GM06990 (cell line): ENCODE data around the gene CNNM2.
"Not testable (repeated sequence)": the region's sequence is repeated elsewhere in the genome, so short reads cannot be mapped to it uniquely, and the experiment has no call there.

ENCODE experiments used
- DNase-seq: peaks from one replicate; pipeline ENCODE4 v3.0.0-alpha.2; 2011; ENCODE audit not compliant: insufficient read length; ENCODE audit errors: extremely low read depth
- H3K27me3 ChIP-seq: replicated peaks from 2 replicates; pipeline ENCODE4 v1.6.0; 2011; ENCODE audit warnings: low read length; ENCODE audit not compliant: control insufficient read depth, insufficient read depth
- H3K36me3 ChIP-seq: 2 replicates; pipeline ENCODE4 v1.5.1; 2011; ENCODE audit warnings: low read length; ENCODE audit not compliant: control insufficient read depth, insufficient read depth
- H3K4me3 ChIP-seq: replicated peaks from 2 replicates; pipeline ENCODE4 v1.5.1; 2011; ENCODE audit warnings: low read depth, mild to moderate bottlenecking, control low read depth, low read length
- TF ChIP-seq, protein P1 (sequence below): IDR thresholded peaks from 2 replicates; pipeline ENCODE4 v1.5.1; 2011; ENCODE audit warnings: low read length, control low read depth, mild to moderate bottlenecking, inconsistent platforms; ENCODE audit not compliant: insufficient read depth, poor library complexity, severe bottlenecking

CNNM2 gene

DNA sequence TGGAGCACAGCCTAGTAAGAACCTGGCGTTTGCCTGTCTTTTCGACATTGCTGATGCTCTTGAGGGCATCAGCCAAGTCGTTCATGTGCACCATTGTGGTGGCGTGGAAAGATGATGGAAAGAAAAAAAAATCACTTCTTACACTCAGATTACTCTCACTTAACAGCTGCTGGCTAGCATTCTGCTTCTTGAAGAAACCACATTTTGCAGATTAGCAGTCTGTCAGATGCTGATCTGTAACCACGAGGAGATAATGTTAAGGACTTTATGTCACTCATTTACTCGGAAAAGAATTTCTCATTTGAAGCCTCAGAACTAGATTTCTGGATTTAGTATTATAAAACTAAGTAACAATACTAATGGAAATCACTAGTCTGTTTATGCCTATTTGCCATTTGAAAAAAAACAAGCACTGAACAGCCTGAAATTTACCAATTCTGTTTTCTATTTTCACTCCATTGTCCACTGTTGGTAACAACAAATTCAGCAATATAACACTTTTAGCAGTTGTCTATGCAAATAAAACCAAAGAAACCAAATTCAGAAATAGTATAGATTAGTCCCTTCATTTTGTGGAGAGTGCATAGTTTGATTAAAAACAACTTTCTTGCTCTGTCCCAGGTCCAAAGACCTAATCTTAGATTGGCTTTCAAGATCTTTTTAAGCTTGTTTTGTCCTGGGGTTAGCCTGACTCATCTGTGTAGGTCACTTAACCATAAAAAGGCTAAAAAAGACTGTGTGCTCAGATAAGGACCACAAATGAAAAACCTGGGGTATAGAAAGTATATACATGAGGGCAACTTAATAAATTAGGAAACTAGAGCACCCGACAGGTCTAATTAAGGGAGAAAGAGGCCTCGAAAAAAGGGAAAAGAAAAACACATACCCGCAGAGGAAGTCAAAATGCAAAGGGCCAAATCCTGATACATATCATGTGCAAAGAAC lies 207.5 kb downstream of the CNNM2 start:
- TF ChIP-seq, protein P1, sequence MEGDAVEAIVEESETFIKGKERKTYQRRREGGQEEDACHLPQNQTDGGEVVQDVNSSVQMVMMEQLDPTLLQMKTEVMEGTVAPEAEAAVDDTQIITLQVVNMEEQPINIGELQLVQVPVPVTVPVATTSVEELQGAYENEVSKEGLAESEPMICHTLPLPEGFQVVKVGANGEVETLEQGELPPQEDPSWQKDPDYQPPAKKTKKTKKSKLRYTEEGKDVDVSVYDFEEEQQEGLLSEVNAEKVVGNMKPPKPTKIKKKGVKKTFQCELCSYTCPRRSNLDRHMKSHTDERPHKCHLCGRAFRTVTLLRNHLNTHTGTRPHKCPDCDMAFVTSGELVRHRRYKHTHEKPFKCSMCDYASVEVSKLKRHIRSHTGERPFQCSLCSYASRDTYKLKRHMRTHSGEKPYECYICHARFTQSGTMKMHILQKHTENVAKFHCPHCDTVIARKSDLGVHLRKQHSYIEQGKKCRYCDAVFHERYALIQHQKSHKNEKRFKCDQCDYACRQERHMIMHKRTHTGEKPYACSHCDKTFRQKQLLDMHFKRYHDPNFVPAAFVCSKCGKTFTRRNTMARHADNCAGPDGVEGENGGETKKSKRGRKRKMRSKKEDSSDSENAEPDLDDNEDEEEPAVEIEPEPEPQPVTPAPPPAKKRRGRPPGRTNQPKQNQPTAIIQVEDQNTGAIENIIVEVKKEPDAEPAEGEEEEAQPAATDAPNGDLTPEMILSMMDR: no peak
- DNase-seq: peak; percentile 80
- Histone ChIP-seq H3K4me3 (no peak overlapping the region; the same call in 1 of the 2 replicates), H3K27me3 (no peaks in the 10 kb centered on the region), H3K36me3 (no peaks in the 10 kb centered on the region; the same call in 1 of the 2 replicates)

- no peak for DNase-seq
- TF ChIP-seq, protein P1: no peak
- no peaks in the 10 kb centered on the region; the same call in 1 of the 2 replicates for H3K36me3 ChIP-seq
- no peaks in the 10 kb centered on the region for H3K27me3 ChIP-seq
- no peak overlapping the region for H3K4me3 ChIP-seq
Observed at GRCh38 chr10:103127241-103127640, 209.1 kb downstream of the CNNM2 start.

DNA sequence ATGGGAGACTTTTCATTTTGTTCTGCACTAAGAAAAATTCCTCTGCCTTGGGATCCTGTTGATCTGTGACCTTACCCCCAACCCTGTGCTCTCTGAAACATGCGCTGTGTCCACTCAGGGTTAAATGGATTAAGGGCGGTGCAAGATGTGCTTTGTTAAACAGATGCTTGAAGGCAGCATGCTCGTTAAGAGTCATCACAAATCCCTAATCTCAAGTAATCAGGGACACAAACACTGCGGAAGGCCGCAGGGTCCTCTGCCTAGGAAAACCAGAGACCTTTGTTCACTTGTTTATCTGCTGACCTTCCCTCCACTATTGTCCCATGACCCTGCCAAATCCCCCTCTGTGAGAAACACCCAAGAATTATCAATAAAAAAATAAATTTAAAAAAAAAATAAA lies 212.1 kb downstream of the CNNM2 start:
- DNase-seq, H3K4me3 ChIP-seq, H3K36me3 ChIP-seq, H3K27me3 ChIP-seq: not testable (repeated sequence)

- Histone ChIP-seq H3K27me3 (no peaks in the 10 kb centered on the region), H3K36me3 (peaks cover 2% of the 10 kb centered on the region), H3K4me3 (no peak overlapping the region)
- TF ChIP-seq, protein P1: no peak
- DNase-seq: no peak
Observed at GRCh38 chr10:103130910-103131309, 212.8 kb downstream of the CNNM2 start.

DNA sequence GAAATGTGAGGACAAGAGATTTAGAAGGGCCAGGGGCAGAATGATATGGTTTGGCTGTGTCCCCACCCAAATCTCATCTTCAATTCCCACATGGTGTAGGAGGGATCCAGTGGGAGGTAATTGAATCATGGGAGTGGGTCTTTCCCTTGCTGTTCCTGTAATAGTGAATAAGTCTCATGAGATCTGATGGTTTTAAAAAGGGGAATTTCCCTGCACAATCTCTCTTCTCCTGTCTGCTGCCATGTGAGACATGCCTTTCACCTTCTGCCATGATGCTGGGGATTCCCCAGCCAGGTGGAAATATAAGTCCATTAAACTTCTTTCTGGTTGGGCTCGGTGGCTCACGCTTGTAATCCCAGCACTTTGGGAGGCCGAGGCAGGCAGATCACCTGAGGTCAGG lies 217.1 kb downstream of the CNNM2 start:
- H3K27me3 ChIP-seq, DNase-seq, H3K36me3 ChIP-seq, H3K4me3 ChIP-seq: not testable (repeated sequence)

GRCh38 chr10:103139803-103140202 lies 221.7 kb downstream of the CNNM2 start:
- Histone ChIP-seq H3K27me3 (no peaks in the 10 kb centered on the region), H3K4me3 (no peak overlapping the region), H3K36me3 (no peaks in the 10 kb centered on the region; the same call in none of the 2 replicates)
- no peak for DNase-seq
- TF ChIP-seq, protein P1: no peak
